ENCODE data around the gene WDR35. TPM values are rescaled to one million over a fixed set of nuclear protein-coding genes. Genes with fewer than 3 reads are reported as not detected.

WDR35 gene
- polyA plus RNA-seq, 4 donors: 0.45 to 7.1 (median 1.3) TPM

DNA sequence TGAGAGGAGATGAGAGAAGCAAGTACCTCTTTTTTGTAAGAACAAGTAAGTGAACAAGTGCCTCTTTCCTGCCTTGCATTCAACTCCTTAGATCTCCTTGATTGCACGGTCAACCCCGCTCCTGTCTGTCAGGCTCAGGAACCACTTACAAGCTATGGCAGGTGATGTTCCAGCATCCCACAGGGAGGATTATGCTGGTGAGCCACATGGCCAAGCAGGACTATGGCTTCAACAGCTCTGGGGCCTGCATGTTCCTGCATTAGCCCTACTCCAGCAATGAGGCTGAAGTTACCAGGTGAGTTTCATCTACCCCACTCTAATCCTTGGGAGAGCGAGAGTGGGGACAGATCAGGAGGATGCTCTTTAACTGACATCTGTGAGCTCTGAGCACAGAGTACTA is 117.6 kb downstream of the WDR35 start:
- peaks cover 0 to 16% (median 0%) of the 10 kb centered on the region in 3 donors for H3K36me3 ChIP-seq (ENCODE audit: control insufficient read depth in 3 of 3, insufficient read depth in 2 of 3, low read depth in 1 of 3, low read length in 3 of 3)
- DNase-seq: no peak
- H3K27me3 ChIP-seq (ENCODE audit: control insufficient read depth in 3 of 3, insufficient read depth in 3 of 3, low read length in 3 of 3): no peaks in the 10 kb centered on the region
- FAIRE-seq: no peak
- H3K4me1 ChIP-seq (ENCODE audit: control insufficient read depth in 3 of 3, insufficient read depth in 2 of 3, low read depth in 1 of 3, low read length in 2 of 3): peaks cover 0 to 14% (median 0%) of the 10 kb centered on the region in 3 donors
- no peaks in the 10 kb centered on the region for H3K9me3 ChIP-seq (ENCODE audit: control insufficient read depth in 2 of 2, insufficient read depth in 1 of 2, low read depth in 1 of 2, low read length in 1 of 2)
- H3K27ac ChIP-seq (ENCODE audit: low read depth in 1 of 3, low read length in 2 of 3): no peak overlapping the region
- H3K4me3 ChIP-seq (ENCODE audit: low read depth in 1 of 3, low read length in 3 of 3): no peak overlapping the region
- 79 to 80% (median 80%) methylated on average over 3 of the region's 3 CpGs for WGBS, 3 donors

DNA sequence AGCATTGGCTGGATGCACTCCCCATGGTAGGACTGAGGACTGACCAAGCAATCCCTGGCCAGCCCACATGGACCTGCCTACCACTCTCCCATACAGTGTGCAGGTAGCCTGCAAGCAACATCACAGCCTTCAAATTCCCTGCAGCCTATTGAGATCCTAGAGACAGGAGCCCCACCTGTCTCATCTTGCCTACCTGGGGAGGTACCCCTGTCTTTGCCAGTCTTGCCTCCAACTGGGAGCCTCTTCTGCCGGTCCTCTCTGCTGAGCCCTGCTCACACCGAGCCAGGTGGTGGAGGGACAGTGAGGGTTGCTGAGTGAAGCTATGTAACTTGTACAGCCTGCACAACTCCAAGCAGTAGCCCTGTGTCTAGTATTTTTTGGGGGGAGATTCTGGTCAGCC is 118.1 kb downstream of the WDR35 start:
- FAIRE-seq: no peak
- DNase-seq: no peak
- Histone ChIP-seq H3K27me3 (ENCODE audit: control insufficient read depth in 3 of 3, insufficient read depth in 3 of 3, low read length in 3 of 3) (no peaks in the 10 kb centered on the region), H3K36me3 (ENCODE audit: control insufficient read depth in 3 of 3, insufficient read depth in 2 of 3, low read depth in 1 of 3, low read length in 3 of 3) (peaks cover 0 to 15% (median 0%) of the 10 kb centered on the region in 3 donors), H3K9me3 (ENCODE audit: control insufficient read depth in 2 of 2, insufficient read depth in 1 of 2, low read depth in 1 of 2, low read length in 1 of 2) (no peaks in the 10 kb centered on the region), H3K4me3 (ENCODE audit: low read depth in 1 of 3, low read length in 3 of 3) (no peak overlapping the region), H3K27ac (ENCODE audit: low read depth in 1 of 3, low read length in 2 of 3) (no peak overlapping the region), H3K4me1 (ENCODE audit: control insufficient read depth in 3 of 3, insufficient read depth in 2 of 3, low read depth in 1 of 3, low read length in 2 of 3) (peaks cover 0 to 14% (median 0%) of the 10 kb centered on the region in 3 donors)
- WGBS, 3 donors: 95 to 100% (median 96%) methylated on average over 2 of the region's 2 CpGs

DNA sequence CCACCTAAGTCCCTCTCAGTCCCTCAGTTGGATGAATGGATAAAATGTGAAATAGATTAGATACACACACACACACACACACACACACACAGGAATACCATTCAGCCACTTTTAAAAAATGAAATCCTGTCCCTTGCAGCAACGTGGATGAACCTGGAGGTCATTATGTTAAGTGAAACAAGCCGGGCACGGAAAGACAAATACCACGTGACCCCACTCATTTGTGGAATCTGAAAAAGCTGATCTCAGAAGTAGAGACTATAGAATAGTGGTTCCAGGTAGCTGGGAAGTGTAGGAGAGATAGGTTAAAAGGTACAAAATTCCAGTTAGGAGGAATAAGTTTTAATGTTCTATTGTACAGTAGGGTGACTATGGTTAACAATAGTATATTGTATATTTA is 119.1 kb downstream of the WDR35 start:
- Histone ChIP-seq H3K36me3 (ENCODE audit: control insufficient read depth in 3 of 3, insufficient read depth in 2 of 3, low read depth in 1 of 3, low read length in 3 of 3) (peaks cover 0 to 10% (median 0%) of the 10 kb centered on the region in 3 donors), H3K27ac (ENCODE audit: low read depth in 1 of 3, low read length in 2 of 3) (no peak overlapping the region), H3K4me1 (ENCODE audit: control insufficient read depth in 3 of 3, insufficient read depth in 2 of 3, low read depth in 1 of 3, low read length in 2 of 3) (peaks cover 0 to 14% (median 0%) of the 10 kb centered on the region in 3 donors), H3K4me3 (ENCODE audit: low read depth in 1 of 3, low read length in 3 of 3) (no peak overlapping the region), H3K9me3 (ENCODE audit: control insufficient read depth in 2 of 2, insufficient read depth in 1 of 2, low read depth in 1 of 2, low read length in 1 of 2) (no peaks in the 10 kb centered on the region), H3K27me3 (ENCODE audit: control insufficient read depth in 3 of 3, insufficient read depth in 3 of 3, low read length in 3 of 3) (no peaks in the 10 kb centered on the region)
- 69 to 83% (median 78%) methylated on average over 4 of the region's 4 CpGs for WGBS, 3 donors
- DNase-seq (no peak), FAIRE-seq (no peak)

DNA sequence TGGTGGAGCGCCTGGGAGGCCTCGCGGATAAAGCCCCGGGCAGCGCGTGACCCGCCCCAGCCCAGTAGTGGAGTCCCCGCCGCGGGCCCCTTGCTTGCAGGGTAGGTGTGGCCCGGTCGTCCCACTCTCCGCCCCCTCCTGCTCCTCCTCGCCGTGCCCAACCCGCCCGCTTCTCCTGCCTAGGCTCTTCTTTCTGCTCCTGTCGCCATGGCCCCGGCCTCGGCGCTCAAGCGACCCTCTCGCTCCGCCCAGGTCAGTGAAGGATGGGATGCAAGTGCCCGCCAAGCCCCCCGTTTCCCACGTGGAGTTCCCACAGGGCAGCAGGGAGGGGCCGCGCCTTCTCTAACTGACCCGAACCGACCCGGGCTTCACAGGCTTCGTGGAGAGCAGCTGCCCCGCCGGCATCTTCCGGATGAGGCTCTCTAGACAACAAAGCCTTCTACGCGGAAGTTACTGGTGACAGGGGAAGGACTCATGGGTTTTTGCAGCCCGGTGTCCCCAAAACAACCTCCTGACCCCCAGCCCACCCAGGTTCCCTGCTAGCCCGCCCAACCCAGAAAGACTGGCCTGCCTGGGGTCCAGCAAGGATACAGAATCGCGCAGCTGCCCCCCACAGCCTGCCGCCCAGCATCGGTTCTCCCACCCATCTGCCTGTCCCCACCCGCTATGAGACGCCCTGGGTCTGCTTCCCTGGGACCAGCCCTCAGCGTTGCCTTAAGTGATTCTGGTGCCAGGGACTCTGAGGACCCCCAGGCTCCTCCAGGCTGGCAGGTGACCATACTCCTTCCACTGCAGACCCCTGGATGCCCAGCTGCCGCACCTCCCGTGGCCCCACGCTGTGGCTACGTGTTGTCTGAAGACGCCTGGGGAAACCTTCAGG is 121.0 kb downstream of the WDR35 start:
- FAIRE-seq (no peak), DNase-seq (peak; percentile 38 to 91)
- H3K4me3 ChIP-seq (ENCODE audit: low read depth in 1 of 3, low read length in 3 of 3): peak overlapping the region; percentile 42 to 71 (median 58)
- no peaks in the 10 kb centered on the region for H3K27me3 ChIP-seq (ENCODE audit: control insufficient read depth in 3 of 3, insufficient read depth in 3 of 3, low read length in 3 of 3)
- 19 to 24% (median 20%) methylated on average over 42 to 52 of the region's 52 CpGs for WGBS, 3 donors
- H3K27ac ChIP-seq (ENCODE audit: low read depth in 1 of 3, low read length in 2 of 3): peak overlapping the region in 1 of 3 donors; percentile 45
- peaks cover 0 to 14% (median 0%) of the 10 kb centered on the region in 3 donors for H3K4me1 ChIP-seq (ENCODE audit: control insufficient read depth in 3 of 3, insufficient read depth in 2 of 3, low read depth in 1 of 3, low read length in 2 of 3)
- no peaks in the 10 kb centered on the region for H3K9me3 ChIP-seq (ENCODE audit: control insufficient read depth in 2 of 2, insufficient read depth in 1 of 2, low read depth in 1 of 2, low read length in 1 of 2)
- H3K36me3 ChIP-seq (ENCODE audit: control insufficient read depth in 3 of 3, insufficient read depth in 2 of 3, low read depth in 1 of 3, low read length in 3 of 3): peaks cover 0 to 10% (median 0%) of the 10 kb centered on the region in 3 donors

DNA sequence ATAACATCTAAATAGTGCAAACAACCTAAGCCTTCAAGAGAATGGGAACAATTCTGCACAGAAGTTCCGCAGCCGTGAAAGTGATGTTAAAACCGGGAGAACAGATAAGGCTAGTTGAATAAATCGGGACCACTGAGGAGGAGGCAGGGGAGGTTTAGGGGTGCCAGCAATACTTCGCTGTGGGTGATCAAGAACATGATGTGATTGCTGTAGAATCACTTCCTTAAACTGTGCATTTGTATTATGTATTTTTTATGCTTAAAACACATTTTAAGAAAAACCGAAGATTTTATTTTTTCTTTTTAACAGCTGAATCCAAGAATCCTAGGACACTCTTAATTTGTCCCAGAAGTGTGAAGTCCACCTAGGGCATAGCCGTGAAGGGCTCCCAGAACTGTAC is 121.7 kb downstream of the WDR35 start:
- Histone ChIP-seq H3K4me1 (ENCODE audit: control insufficient read depth in 3 of 3, insufficient read depth in 2 of 3, low read depth in 1 of 3, low read length in 2 of 3) (peaks cover 0 to 17% (median 0%) of the 10 kb centered on the region in 3 donors), H3K27ac (ENCODE audit: low read depth in 1 of 3, low read length in 2 of 3) (peak overlapping the region in 1 of 3 donors; percentile 45), H3K36me3 (ENCODE audit: control insufficient read depth in 3 of 3, insufficient read depth in 2 of 3, low read depth in 1 of 3, low read length in 3 of 3) (peaks cover 0 to 9% (median 0%) of the 10 kb centered on the region in 3 donors), H3K4me3 (ENCODE audit: low read depth in 1 of 3, low read length in 3 of 3) (peak overlapping the region; percentile 42 to 71 (median 58)), H3K27me3 (ENCODE audit: control insufficient read depth in 3 of 3, insufficient read depth in 3 of 3, low read length in 3 of 3) (no peaks in the 10 kb centered on the region), H3K9me3 (ENCODE audit: control insufficient read depth in 2 of 2, insufficient read depth in 1 of 2, low read depth in 1 of 2, low read length in 1 of 2) (no peaks in the 10 kb centered on the region)
- WGBS, 3 donors: 60 to 67% (median 61%) methylated on average over 7 of the region's 7 CpGs
- no peak for DNase-seq
- FAIRE-seq: no peak

DNA sequence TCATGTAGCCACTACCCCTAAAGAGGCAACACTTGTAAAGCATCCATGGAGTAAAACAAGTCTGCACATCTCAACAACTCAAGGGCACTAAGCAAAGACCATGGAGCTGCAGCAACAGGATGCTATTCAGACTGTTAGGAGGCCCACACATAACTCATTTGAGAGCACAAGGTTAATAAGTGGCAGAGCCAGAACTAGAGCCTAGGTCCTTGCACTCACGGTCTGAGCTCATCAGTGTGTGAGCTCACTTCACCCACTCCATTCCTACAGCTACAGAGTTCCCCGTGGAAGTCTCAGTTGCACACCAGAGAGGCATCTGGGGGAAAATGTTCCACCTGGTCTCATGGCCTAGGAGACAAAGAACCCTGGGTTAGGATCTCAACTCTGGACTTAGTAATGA is 123.1 kb downstream of the WDR35 start:
- Histone ChIP-seq H3K4me3 (ENCODE audit: low read depth in 1 of 3, low read length in 3 of 3) (no peak overlapping the region), H3K4me1 (ENCODE audit: control insufficient read depth in 3 of 3, insufficient read depth in 2 of 3, low read depth in 1 of 3, low read length in 2 of 3) (peaks cover 0 to 17% (median 0%) of the 10 kb centered on the region in 3 donors), H3K36me3 (ENCODE audit: control insufficient read depth in 3 of 3, insufficient read depth in 2 of 3, low read depth in 1 of 3, low read length in 3 of 3) (peaks cover 0 to 6% (median 0%) of the 10 kb centered on the region in 3 donors), H3K27me3 (ENCODE audit: control insufficient read depth in 3 of 3, insufficient read depth in 3 of 3, low read length in 3 of 3) (no peaks in the 10 kb centered on the region), H3K27ac (ENCODE audit: low read depth in 1 of 3, low read length in 2 of 3) (no peak overlapping the region), H3K9me3 (ENCODE audit: control insufficient read depth in 2 of 2, insufficient read depth in 1 of 2, low read depth in 1 of 2, low read length in 1 of 2) (no peaks in the 10 kb centered on the region)
- 79 to 91% (median 91%) methylated on average over 2 of the region's 2 CpGs for WGBS, 3 donors
- DNase-seq: peak in 1 of 2 donors; percentile 25
- FAIRE-seq: no peak

DNA sequence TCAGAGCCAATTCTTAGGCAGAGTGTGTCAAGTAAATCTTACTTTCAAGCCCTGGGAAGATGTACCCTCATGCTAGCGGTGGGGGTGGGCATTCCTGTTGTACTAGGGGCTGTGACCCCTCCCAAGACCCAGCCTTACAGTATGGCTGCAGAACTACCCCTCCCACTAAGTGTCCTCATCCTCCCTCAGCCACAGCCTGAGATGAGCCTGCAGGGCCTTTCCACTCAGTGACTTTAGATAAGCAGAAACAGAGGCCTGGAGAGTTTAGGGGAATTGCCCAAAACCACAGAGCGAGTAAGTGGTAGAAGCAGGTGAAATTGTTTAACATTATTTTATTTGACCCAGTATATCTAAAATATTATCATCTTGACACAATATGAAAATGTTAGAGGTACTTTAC is 124.8 kb downstream of the WDR35 start:
- no peak overlapping the region for H3K4me3 ChIP-seq (ENCODE audit: low read depth in 1 of 3, low read length in 3 of 3)
- no peaks in the 10 kb centered on the region for H3K36me3 ChIP-seq (ENCODE audit: control insufficient read depth in 3 of 3, insufficient read depth in 2 of 3, low read depth in 1 of 3, low read length in 3 of 3)
- 52 to 84% (median 64%) methylated on average over 2 of the region's 2 CpGs for WGBS, 3 donors
- peaks cover 0 to 17% (median 0%) of the 10 kb centered on the region in 3 donors for H3K4me1 ChIP-seq (ENCODE audit: control insufficient read depth in 3 of 3, insufficient read depth in 2 of 3, low read depth in 1 of 3, low read length in 2 of 3)
- H3K27ac ChIP-seq (ENCODE audit: low read depth in 1 of 3, low read length in 2 of 3): no peak overlapping the region
- no peaks in the 10 kb centered on the region for H3K27me3 ChIP-seq (ENCODE audit: control insufficient read depth in 3 of 3, insufficient read depth in 3 of 3, low read length in 3 of 3)
- no peaks in the 10 kb centered on the region for H3K9me3 ChIP-seq (ENCODE audit: control insufficient read depth in 2 of 2, insufficient read depth in 1 of 2, low read depth in 1 of 2, low read length in 1 of 2)
- DNase-seq (no peak), FAIRE-seq (no peak)

DNA sequence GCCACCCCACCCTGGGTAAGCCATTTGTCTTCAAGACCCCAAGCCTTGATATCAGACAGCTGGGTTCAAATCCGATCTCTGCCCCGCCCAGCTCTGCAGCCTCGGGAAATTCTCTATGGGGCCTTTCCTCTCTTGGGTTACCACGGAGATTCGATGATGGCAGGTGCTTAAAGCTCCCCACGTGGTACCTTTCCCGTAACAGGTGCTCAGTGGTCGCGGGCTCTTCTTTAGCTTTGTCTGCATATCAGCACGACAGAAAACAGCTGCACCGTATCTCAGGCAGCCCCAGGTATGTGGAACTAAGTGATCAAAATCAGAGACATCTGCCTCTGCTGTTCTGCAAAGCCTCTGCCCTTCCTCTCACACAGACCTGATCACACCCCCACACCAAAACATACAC is 125.5 kb downstream of the WDR35 start:
- FAIRE-seq (no peak), DNase-seq (no peak)
- peaks cover 0 to 14% (median 0%) of the 10 kb centered on the region in 3 donors for H3K4me1 ChIP-seq (ENCODE audit: control insufficient read depth in 3 of 3, insufficient read depth in 2 of 3, low read depth in 1 of 3, low read length in 2 of 3)
- H3K4me3 ChIP-seq (ENCODE audit: low read depth in 1 of 3, low read length in 3 of 3): no peak overlapping the region
- H3K27ac ChIP-seq (ENCODE audit: low read depth in 1 of 3, low read length in 2 of 3): no peak overlapping the region
- H3K9me3 ChIP-seq (ENCODE audit: control insufficient read depth in 2 of 2, insufficient read depth in 1 of 2, low read depth in 1 of 2, low read length in 1 of 2): no peaks in the 10 kb centered on the region
- WGBS, 3 donors: 54 to 71% (median 61%) methylated on average over 11 of the region's 11 CpGs
- no peaks in the 10 kb centered on the region for H3K27me3 ChIP-seq (ENCODE audit: control insufficient read depth in 3 of 3, insufficient read depth in 3 of 3, low read length in 3 of 3)
- H3K36me3 ChIP-seq (ENCODE audit: control insufficient read depth in 3 of 3, insufficient read depth in 2 of 3, low read depth in 1 of 3, low read length in 3 of 3): no peaks in the 10 kb centered on the region
